ENCODE data around the gene CLSTN3. TPM values are rescaled to one million over a fixed set of nuclear protein-coding genes. Genes with fewer than 3 reads are reported as not detected.

CLSTN3 gene
- total RNA-seq, 1 donor from 2014 or later, result 134 TPM

Other genes with a start within 250 kb of the CLSTN3 start
- gene LRRC23, start 225.5 kb upstream of the CLSTN3 start, total RNA-seq (ENCODE audit: unreplicated experiment), result 5.7 TPM
- 5.3 TPM for gene ENO2, start 215.8 kb upstream of the CLSTN3 start, total RNA-seq (ENCODE audit: unreplicated experiment)
- gene ATN1, start 202.4 kb upstream of the CLSTN3 start, total RNA-seq (ENCODE audit: unreplicated experiment), result 144 TPM
- gene RNU7-1, start 186.6 kb upstream of the CLSTN3 start, total RNA-seq (ENCODE audit: unreplicated experiment), result not detected
- 225 TPM for gene C12orf57, start 186.3 kb upstream of the CLSTN3 start, total RNA-seq (ENCODE audit: unreplicated experiment)
- 22.1 TPM for gene PTPN6, start 179.0 kb upstream of the CLSTN3 start, total RNA-seq (ENCODE audit: unreplicated experiment)
- 288 TPM for gene PHB2, start 159.7 kb upstream of the CLSTN3 start, total RNA-seq (ENCODE audit: unreplicated experiment)
- gene EMG1, start 159.5 kb upstream of the CLSTN3 start, total RNA-seq (ENCODE audit: unreplicated experiment), result 37.3 TPM
- gene LPCAT3, start 111.9 kb upstream of the CLSTN3 start, total RNA-seq (ENCODE audit: unreplicated experiment), result 40.2 TPM
- 5.8 TPM for gene C1S, start 69.7 kb upstream of the CLSTN3 start, total RNA-seq (ENCODE audit: unreplicated experiment)
- gene C1R, start 37.9 kb upstream of the CLSTN3 start, total RNA-seq (ENCODE audit: unreplicated experiment), result 1.4 TPM
- gene C1RL, start 21.2 kb upstream of the CLSTN3 start, total RNA-seq (ENCODE audit: unreplicated experiment), result 62.3 TPM
- 1.0 TPM for gene RBP5, start 1.5 kb upstream of the CLSTN3 start, total RNA-seq (ENCODE audit: unreplicated experiment)
- 22.2 TPM for gene PEX5, start 59.3 kb downstream of the CLSTN3 start, total RNA-seq (ENCODE audit: unreplicated experiment)
- not detected for gene ACSM4, start 173.7 kb downstream of the CLSTN3 start, total RNA-seq (ENCODE audit: unreplicated experiment)